Measurements from ENCODE around the gene ENKUR. TPM values are rescaled to one million over a fixed set of nuclear protein-coding genes. Genes with fewer than 3 reads are reported as not detected.
A peak's percentile ranks its signal among the peaks of the same experiment; 100 is the strongest.

The ENKUR gene
- total RNA-seq, 2 experiments from 2014 or later = not detected

DNA sequence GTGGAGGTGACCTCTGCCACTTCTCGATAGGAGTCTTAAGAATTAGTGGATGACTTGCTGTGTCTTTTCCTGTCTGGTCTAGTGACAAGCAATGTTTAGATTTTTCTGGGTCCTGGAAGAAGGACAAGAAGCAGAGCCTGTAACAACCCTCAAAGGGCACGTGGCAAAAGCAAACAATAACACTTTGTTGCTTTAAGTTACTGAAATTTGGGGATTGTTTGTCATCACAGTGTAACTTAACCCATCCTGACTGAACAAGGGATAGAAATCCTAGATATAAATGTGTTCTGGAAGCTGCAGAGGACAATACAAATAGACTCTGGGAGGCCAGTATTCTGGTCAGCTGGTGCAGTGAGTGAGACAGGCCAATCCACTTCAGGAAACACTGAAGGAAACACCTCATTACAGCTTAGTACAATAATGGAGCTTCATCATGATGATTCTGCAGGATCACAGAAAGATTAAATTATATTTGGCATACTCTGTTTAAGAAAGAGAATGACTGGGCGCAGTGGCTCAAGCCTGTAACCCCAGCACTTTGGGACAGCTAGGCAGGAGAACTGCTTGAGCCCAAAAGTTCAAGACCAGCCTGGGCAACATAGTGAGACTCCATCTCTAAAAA, 23.3 kb downstream of the ENKUR start:
- TF ChIP-seq, protein P1, sequence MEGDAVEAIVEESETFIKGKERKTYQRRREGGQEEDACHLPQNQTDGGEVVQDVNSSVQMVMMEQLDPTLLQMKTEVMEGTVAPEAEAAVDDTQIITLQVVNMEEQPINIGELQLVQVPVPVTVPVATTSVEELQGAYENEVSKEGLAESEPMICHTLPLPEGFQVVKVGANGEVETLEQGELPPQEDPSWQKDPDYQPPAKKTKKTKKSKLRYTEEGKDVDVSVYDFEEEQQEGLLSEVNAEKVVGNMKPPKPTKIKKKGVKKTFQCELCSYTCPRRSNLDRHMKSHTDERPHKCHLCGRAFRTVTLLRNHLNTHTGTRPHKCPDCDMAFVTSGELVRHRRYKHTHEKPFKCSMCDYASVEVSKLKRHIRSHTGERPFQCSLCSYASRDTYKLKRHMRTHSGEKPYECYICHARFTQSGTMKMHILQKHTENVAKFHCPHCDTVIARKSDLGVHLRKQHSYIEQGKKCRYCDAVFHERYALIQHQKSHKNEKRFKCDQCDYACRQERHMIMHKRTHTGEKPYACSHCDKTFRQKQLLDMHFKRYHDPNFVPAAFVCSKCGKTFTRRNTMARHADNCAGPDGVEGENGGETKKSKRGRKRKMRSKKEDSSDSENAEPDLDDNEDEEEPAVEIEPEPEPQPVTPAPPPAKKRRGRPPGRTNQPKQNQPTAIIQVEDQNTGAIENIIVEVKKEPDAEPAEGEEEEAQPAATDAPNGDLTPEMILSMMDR (IDR thresholded peaks at IDR 0.05) = no peak
- Histone ChIP-seq H3K27ac (ENCODE audit: low read depth in 1 of 2, low read length in 2 of 2) (no peak overlapping the region), H3K27me3 (ENCODE audit: control insufficient read depth in 1 of 2, insufficient read depth in 2 of 2, low read length in 2 of 2) (no peaks in the 10 kb centered on the region), H3K4me1 (ENCODE audit: insufficient read depth, low read length) (no peaks in the 10 kb centered on the region), H3K9me3 (ENCODE audit: control insufficient read depth in 1 of 2, insufficient read depth in 1 of 2, low read length in 2 of 2) (no peaks in the 10 kb centered on the region), H3K36me3 (ENCODE audit: insufficient read depth, low read length) (no peaks in the 10 kb centered on the region), H3K4me3 (ENCODE audit: low read length) (no peak overlapping the region)
- ChIA-PET POLR2A (no interaction called here), CTCF (interaction anchor here (1.3 kb wide), 1 partner anchor 11 kb away, joined by 3 read pairs; no protein-coding TSS in a partner anchor)
- no peak for DNase-seq
- ATAC-seq (ENCODE audit: poor library complexity) = no peak
- peaks cover 3% of the 10 kb centered on the region for H3K27me3 Mint-ChIP-seq
- intact Hi-C loops (cut with DNase I, micrococcal nuclease) = no loop called here
- no peaks in the 10 kb centered on the region for H3K36me3 Mint-ChIP-seq (ENCODE audit: low read depth)
- no peaks in the 10 kb centered on the region for H3K9me3 Mint-ChIP-seq
- no peak overlapping the region for H3K4me3 Mint-ChIP-seq
- no peaks in the 10 kb centered on the region for H3K4me1 Mint-ChIP-seq (ENCODE audit: low read depth)
- H3K27ac Mint-ChIP-seq = no peak overlapping the region

DNA sequence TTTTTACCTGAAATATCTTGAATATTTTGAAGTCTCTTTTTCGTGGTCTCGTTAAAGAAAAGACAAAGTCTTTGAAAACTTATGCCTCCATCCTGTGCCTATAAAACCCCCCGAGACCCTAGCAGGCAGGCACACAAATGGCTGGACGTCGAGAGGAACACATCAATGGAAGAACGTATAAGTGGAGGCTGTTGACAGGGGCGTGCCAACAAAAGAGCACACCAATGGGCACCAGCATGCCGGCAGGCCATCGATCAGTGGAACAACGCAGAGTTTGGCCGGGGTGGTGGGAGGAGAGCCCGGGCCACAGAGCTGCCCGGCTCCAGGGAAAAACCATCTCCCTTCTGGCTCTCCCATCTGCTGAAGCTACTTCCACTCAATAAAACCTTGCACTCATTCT, 24.7 kb downstream of the ENKUR start:
- intact Hi-C loops (cut with DNase I, micrococcal nuclease) = loop anchor here in 1 of 2 experiments (2.0 kb wide), 1 partner anchor 346 kb away; no protein-coding TSS in a partner anchor
- no peaks in the 10 kb centered on the region for H3K4me1 Mint-ChIP-seq (ENCODE audit: low read depth)
- ATAC-seq (ENCODE audit: poor library complexity) = no peak

DNA sequence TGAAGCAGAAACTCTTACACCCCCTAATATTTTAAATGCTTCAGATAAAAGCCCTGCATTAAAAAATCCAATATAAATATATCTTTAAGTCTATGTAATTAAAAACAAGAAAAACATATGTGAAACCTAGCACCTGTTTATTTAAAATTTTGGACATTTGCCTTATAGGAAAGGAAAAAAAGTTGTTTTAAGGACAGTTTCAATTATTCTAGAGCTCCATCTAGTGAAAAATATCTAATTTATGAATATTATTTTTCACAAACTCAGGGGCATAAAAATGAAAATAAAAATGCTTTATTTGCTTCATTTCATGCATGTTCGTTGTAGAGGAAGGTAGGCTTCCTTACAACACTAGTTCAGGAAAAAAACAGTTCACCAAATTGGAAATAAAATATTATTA, 26.1 kb downstream of the ENKUR start:
- H3K9me3 ChIP-seq (ENCODE audit: control insufficient read depth in 1 of 2, insufficient read depth in 1 of 2, low read length in 2 of 2) = no peaks in the 10 kb centered on the region
- ATAC-seq (ENCODE audit: poor library complexity) (no peak), DNase-seq (no peak)
- H3K36me3 ChIP-seq (ENCODE audit: insufficient read depth, low read length) = no peaks in the 10 kb centered on the region
- no peak overlapping the region for H3K4me3 Mint-ChIP-seq
- no peak overlapping the region for H3K4me3 ChIP-seq (ENCODE audit: low read length)
- peaks cover 3% of the 10 kb centered on the region for H3K27me3 Mint-ChIP-seq
- no peaks in the 10 kb centered on the region for H3K27me3 ChIP-seq (ENCODE audit: control insufficient read depth in 1 of 2, insufficient read depth in 2 of 2, low read length in 2 of 2)
- H3K36me3 Mint-ChIP-seq (ENCODE audit: low read depth) = no peaks in the 10 kb centered on the region
- H3K4me1 Mint-ChIP-seq (ENCODE audit: low read depth) = no peaks in the 10 kb centered on the region
- no peaks in the 10 kb centered on the region for H3K4me1 ChIP-seq (ENCODE audit: insufficient read depth, low read length)
- ChIA-PET POLR2A (interaction anchor here (0.7 to 1.0 kb wide), 2 partner anchors 265 to 367 kb away, joined by 3 to 4 read pairs; no protein-coding TSS in a partner anchor), CTCF (no interaction called here)
- intact Hi-C loops (cut with DNase I, micrococcal nuclease) = loop anchor here (1.0 to 5.0 kb wide), 3 partner anchors 92 to 347 kb away; no protein-coding TSS in a partner anchor
- no peak overlapping the region for H3K27ac ChIP-seq (ENCODE audit: low read depth in 1 of 2, low read length in 2 of 2)
- H3K9me3 Mint-ChIP-seq = no peaks in the 10 kb centered on the region
- TF ChIP-seq, protein P1 (IDR thresholded peaks at IDR 0.05) = peak; percentile 55
- no peak overlapping the region for H3K27ac Mint-ChIP-seq

More for the DNA sequence above, 24.7 kb downstream of the ENKUR start:
- no peak for DNase-seq
- CTCF ChIA-PET = interaction anchor here (1.3 kb wide), 1 partner anchor 12 kb away, joined by 3 read pairs; no protein-coding TSS in a partner anchor
- Histone ChIP-seq H3K27me3 (ENCODE audit: control insufficient read depth in 1 of 2, insufficient read depth in 2 of 2, low read length in 2 of 2) (no peaks in the 10 kb centered on the region), H3K27ac (ENCODE audit: low read depth in 1 of 2, low read length in 2 of 2) (no peak overlapping the region), H3K4me3 (ENCODE audit: low read length) (no peak overlapping the region), H3K9me3 (ENCODE audit: control insufficient read depth in 1 of 2, insufficient read depth in 1 of 2, low read length in 2 of 2) (no peaks in the 10 kb centered on the region), H3K4me1 (ENCODE audit: insufficient read depth, low read length) (no peaks in the 10 kb centered on the region), H3K36me3 (ENCODE audit: insufficient read depth, low read length) (no peaks in the 10 kb centered on the region)
- Mint-ChIP-seq H3K27ac (no peak overlapping the region), H3K9me3 (no peaks in the 10 kb centered on the region), H3K4me3 (no peak overlapping the region), H3K36me3 (ENCODE audit: low read depth) (no peaks in the 10 kb centered on the region), H3K27me3 (peaks cover 3% of the 10 kb centered on the region)
- POLR2A ChIA-PET = no interaction called here
- TF ChIP-seq, protein P1 (IDR thresholded peaks at IDR 0.05) = no peak

Data from CD4-positive, alpha-beta T cell (primary cell).